Transverse colon (tissue), 4 donors: ENCODE measurements around the gene CCDC91. TPM values are rescaled to one million over a fixed set of nuclear protein-coding genes. Genes with fewer than 3 reads are reported as not detected.

Source experiments
- DNase-seq: peaks from one replicate; pipeline ENCODE4 v3.0.0-alpha.2; 2019
- H3K27ac ChIP-seq, 4 donors: fragments of 200-600 bp; sonication (generic); 2 replicates each; pipeline ENCODE4 v1.5.1; 2016 to 2018; ENCODE audit warnings: inconsistent platforms in 4 of 4
- H3K27me3 ChIP-seq: fragments of 200-600 bp; sonication (generic); 2 replicates; pipeline ENCODE4 v1.5.1; 2017; ENCODE audit warnings: inconsistent platforms
- H3K36me3 ChIP-seq, 4 donors: fragments of 200-600 bp; sonication (generic); 2 replicates each; pipeline ENCODE4 v1.5.1; 2017 to 2019; ENCODE audit warnings: inconsistent platforms in 4 of 4
- H3K4me1 ChIP-seq, 4 donors: fragments of 200-600 bp; sonication (generic); 2 replicates each; pipeline ENCODE4 v1.5.1; 2017 to 2020; ENCODE audit warnings: inconsistent platforms in 4 of 4
- H3K4me3 ChIP-seq, 4 donors: fragments of 200-600 bp; sonication (generic); 1 replicate in 1 of 4; 2 replicates in 3 of 4; pipeline versions ENCODE4 v1.5.1 to v1.6.1; 2017 to 2019; ENCODE audit warnings: inconsistent platforms in 4 of 4
- H3K9me3 ChIP-seq, 2 donors: fragments of 200-600 bp; sonication (generic); 2 replicates each; pipeline ENCODE4 v1.5.1; 2017 to 2019; ENCODE audit warnings: inconsistent platforms in 2 of 2
- EP300 ChIP-seq: sonication (generic); formaldehyde crosslinking; IDR thresholded peaks from one replicate; pipeline ENCODE4 v1.6.1; 2017; ENCODE audit warnings: antibody characterized with exemption, low read depth
- POLR2A ChIP-seq: fragments of 450-650 bp; IDR thresholded peaks from one replicate; pipeline ENCODE4 v1.6.1; 2016; ENCODE audit warnings: antibody characterized with exemption, mild to moderate bottlenecking, moderate library complexity
- POLR2AphosphoS5 ChIP-seq, 3 donors: sonication (generic); formaldehyde crosslinking; IDR thresholded peaks; one replicate each; pipeline ENCODE4 v1.6.1; 2016; ENCODE audit warnings: antibody characterized with exemption in 3 of 3
- WGBS, 2 donors: methylation state at CpG; one replicate each; pipeline ENCODE4 v1.1.5; 2018; ENCODE audit warnings: low coverage in 1 of 2; 5-methylcytosine and 5-hydroxymethylcytosine counted together
- in situ Hi-C, 4 donors: fragments of 200-750 bp; cut with MboI; loops; one replicate each; pipeline versions ENCODE4 v1.15.0 to v1.15.1; 2017; ENCODE audit warnings: low sequenced_read_pairs in 3 of 4, low pct_ligation_motif_present in 1 of 4, low pct_unique_long_range_greater_than_20kb in 1 of 4
- intact Hi-C: fragments of 100-400 bp; cut with DNase I; formaldehyde crosslinking; loops from one replicate; pipeline ENCODE4 v1.15.1; 2023; ENCODE audit warnings: low total_unique reads
- total RNA-seq, 4 donors: library from RNA; depleted of rRNA; stranded (reverse); fragments of >200 nt; gene quantifications; one replicate each; pipeline ENCODE4 v1.1.0, GENCODE V29; 2016
- TF ChIP-seq, protein P1 (sequence below), 5 experiments: fragments of 200-600 bp in 3 of 5; fragments of 450-650 bp in 2 of 5; sonication (generic) in 3 of 5; IDR thresholded peaks; 1 replicate in 2 of 5; 2 replicates in 3 of 5; pipeline ENCODE4 v1.5.1; 2016 to 2017; ENCODE audit warnings: antibody characterized with exemption in 5 of 5, inconsistent platforms in 3 of 5, mild to moderate bottlenecking in 2 of 5, moderate library complexity in 1 of 5

CCDC91 gene
- total RNA-seq, 4 donors from 2014 or later, result 8.4 to 37.8 (median 35.5) TPM

GRCh38 chr12:28550757-28551704, 360.8 kb downstream of the CCDC91 start:
- no peaks in the 10 kb centered on the region for H3K9me3 ChIP-seq
- no peak overlapping the region for H3K27ac ChIP-seq
- no peak for DNase-seq
- H3K27me3 ChIP-seq, result no peaks in the 10 kb centered on the region
- H3K4me1 ChIP-seq, result peaks cover 0 to 4% (median 0%) of the 10 kb centered on the region in 4 donors
- intact Hi-C loops (no loop called here), in situ Hi-C loops (no loop called here)
- WGBS, 2 donors, result 48 to 60% methylated on average over 4 of the region's 4 CpGs
- TF ChIP-seq, protein P1, sequence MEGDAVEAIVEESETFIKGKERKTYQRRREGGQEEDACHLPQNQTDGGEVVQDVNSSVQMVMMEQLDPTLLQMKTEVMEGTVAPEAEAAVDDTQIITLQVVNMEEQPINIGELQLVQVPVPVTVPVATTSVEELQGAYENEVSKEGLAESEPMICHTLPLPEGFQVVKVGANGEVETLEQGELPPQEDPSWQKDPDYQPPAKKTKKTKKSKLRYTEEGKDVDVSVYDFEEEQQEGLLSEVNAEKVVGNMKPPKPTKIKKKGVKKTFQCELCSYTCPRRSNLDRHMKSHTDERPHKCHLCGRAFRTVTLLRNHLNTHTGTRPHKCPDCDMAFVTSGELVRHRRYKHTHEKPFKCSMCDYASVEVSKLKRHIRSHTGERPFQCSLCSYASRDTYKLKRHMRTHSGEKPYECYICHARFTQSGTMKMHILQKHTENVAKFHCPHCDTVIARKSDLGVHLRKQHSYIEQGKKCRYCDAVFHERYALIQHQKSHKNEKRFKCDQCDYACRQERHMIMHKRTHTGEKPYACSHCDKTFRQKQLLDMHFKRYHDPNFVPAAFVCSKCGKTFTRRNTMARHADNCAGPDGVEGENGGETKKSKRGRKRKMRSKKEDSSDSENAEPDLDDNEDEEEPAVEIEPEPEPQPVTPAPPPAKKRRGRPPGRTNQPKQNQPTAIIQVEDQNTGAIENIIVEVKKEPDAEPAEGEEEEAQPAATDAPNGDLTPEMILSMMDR (IDR thresholded peaks at IDR 0.05), result no peak
- TF ChIP-seq POLR2A (no peak), POLR2AphosphoS5 (IDR thresholded peaks at IDR 0.05) (no peak), EP300 (no peak)
- H3K36me3 ChIP-seq, result no peaks in the 10 kb centered on the region
- no peak overlapping the region for H3K4me3 ChIP-seq

GRCh38 chr12:28552251-28552970, 362.2 kb downstream of the CCDC91 start:
- TF ChIP-seq POLR2A (no peak), EP300 (no peak), POLR2AphosphoS5 (IDR thresholded peaks at IDR 0.05) (no peak)
- TF ChIP-seq, protein P1 (IDR thresholded peaks at IDR 0.05), result no peak
- Histone ChIP-seq H3K4me1 (peaks cover 0 to 4% (median 0%) of the 10 kb centered on the region in 4 donors), H3K9me3 (no peaks in the 10 kb centered on the region), H3K4me3 (no peak overlapping the region), H3K36me3 (no peaks in the 10 kb centered on the region), H3K27ac (no peak overlapping the region), H3K27me3 (no peaks in the 10 kb centered on the region)
- in situ Hi-C loops (no loop called here), intact Hi-C loops (no loop called here)
- 80 to 83% methylated on average over 4 of the region's 4 CpGs for WGBS, 2 donors
- no peak for DNase-seq

GRCh38 chr12:28555748-28556147, 365.5 kb downstream of the CCDC91 start:
- Histone ChIP-seq H3K36me3 (no peaks in the 10 kb centered on the region), H3K9me3 (no peaks in the 10 kb centered on the region), H3K4me1 (peaks cover 0 to 3% (median 0%) of the 10 kb centered on the region in 4 donors), H3K27me3 (no peaks in the 10 kb centered on the region), H3K4me3 (no peak overlapping the region), H3K27ac (no peak overlapping the region)
- intact Hi-C loops (no loop called here), in situ Hi-C loops (no loop called here)
- 78 to 79% methylated on average over 4 of the region's 4 CpGs for WGBS, 2 donors
- no peak for DNase-seq
- TF ChIP-seq, protein P1 (IDR thresholded peaks at IDR 0.05), result no peak
- TF ChIP-seq POLR2A, result no peak
- no peak for TF ChIP-seq EP300
- no peak for TF ChIP-seq POLR2AphosphoS5 (IDR thresholded peaks at IDR 0.05)

DNA sequence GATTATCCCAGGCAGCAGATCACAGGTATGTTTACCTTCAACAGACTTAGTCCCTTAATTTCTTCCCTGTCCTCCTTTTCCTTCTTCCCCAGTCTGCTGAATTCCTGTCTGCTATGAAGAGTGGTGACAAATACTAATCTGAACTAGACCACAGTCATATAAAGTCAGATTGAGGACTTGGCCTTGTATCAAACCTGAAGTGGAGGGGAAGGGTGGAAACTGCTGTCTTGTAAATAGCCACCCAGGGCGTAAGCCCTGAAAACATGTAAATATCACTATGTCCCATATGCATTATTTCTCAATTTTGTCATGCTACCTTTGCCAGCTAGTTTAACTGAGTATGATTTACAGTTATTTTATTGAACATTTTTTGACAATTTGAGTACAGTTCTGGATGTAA, 368.0 kb downstream of the CCDC91 start:
- DNase-seq, result no peak
- H3K9me3 ChIP-seq, result no peaks in the 10 kb centered on the region
- no peak overlapping the region for H3K27ac ChIP-seq
- H3K4me1 ChIP-seq, result no peaks in the 10 kb centered on the region
- WGBS, 2 donors, result 75 to 80% methylated on average over 1 of the region's 1 CpG
- H3K4me3 ChIP-seq, result no peak overlapping the region
- no peaks in the 10 kb centered on the region for H3K27me3 ChIP-seq
- TF ChIP-seq POLR2AphosphoS5 (IDR thresholded peaks at IDR 0.05) (no peak), POLR2A (no peak), EP300 (no peak)
- TF ChIP-seq, protein P1 (IDR thresholded peaks at IDR 0.05), result no peak
- intact Hi-C loops, result no loop called here
- no peaks in the 10 kb centered on the region for H3K36me3 ChIP-seq
- in situ Hi-C loops, result no loop called here
